A549 (cell line): ENCODE data around the gene KCNMA1. TPM values are rescaled to one million over a fixed set of nuclear protein-coding genes. Genes with fewer than 3 reads are reported as not detected.

Source experiments
- ATAC-seq, 2 experiments: fragments of 200-7000 bp in 1 of 2; fragments of >200 bp in 1 of 2; cut with Nextera tagmentation in 1 of 2; cut with Tn5 transposase in 1 of 2; 3 replicates each; pipeline versions ENCODE4 v1.8.0 to v1.9.1; 2018 to 2020; ENCODE audit warnings: mild to moderate bottlenecking in 1 of 2, moderate library complexity in 1 of 2
- CTCF ChIA-PET: fragments of 300-600 bp; sonication (Branson Sonifier 250); formaldehyde crosslinking; extraction: SDS; loops from one replicate; lab custom pipeline; 2021; ENCODE audit warnings: antibody characterized with exemption, inconsistent platforms; lab: Yijun Ruan, JAX
- POLR2A ChIA-PET: fragments of 350-600 bp; formaldehyde crosslinking; extraction: SDS; loops from one replicate; lab custom pipeline; 2021; ENCODE audit warnings: antibody characterized with exemption, inconsistent platforms; lab: Yijun Ruan, JAX
- DNase-seq, 2 experiments: peaks; one replicate each; pipeline versions ENCODE4 v3.0.0 to v3.0.0-alpha.2; 2011 to 2016; ENCODE audit warnings: low read depth in 1 of 2, low spot score in 1 of 2
- FAIRE-seq: peaks from 2 replicates; lab custom pipeline; 2011; peaks lifted over from hg19 to GRCh38; lab: Jason Lieb, UNC
- H3K27ac ChIP-seq, 2 experiments: fragments of >200 bp; sonication (Bioruptor Twin); formaldehyde crosslinking; 3 replicates each; pipeline ENCODE4 v1.5.1; 2016 to 2017
- H3K4me1 ChIP-seq: fragments of >200 bp; sonication (Bioruptor Twin); formaldehyde crosslinking; 3 replicates; pipeline ENCODE4 v1.6.1; 2016
- H3K4me2 ChIP-seq: fragments of >200 bp; sonication (Bioruptor Twin); formaldehyde crosslinking; 3 replicates; pipeline ENCODE4 v1.6.1; 2016
- H3K4me3 ChIP-seq: fragments of >200 bp; sonication (Bioruptor Twin); formaldehyde crosslinking; 3 replicates; pipeline ENCODE4 v1.5.1; 2016
- H3K9me3 ChIP-seq: fragments of >200 bp; sonication (Bioruptor Twin); formaldehyde crosslinking; 3 replicates; pipeline ENCODE4 v1.6.1; 2016
- CBX2 ChIP-seq: fragments of 200-600 bp; sonication (generic); IDR thresholded peaks from 2 replicates; pipeline ENCODE4 v1.6.1; 2016; ENCODE audit warnings: low read depth, mild to moderate bottlenecking, borderline replicate concordance
- EHMT2 ChIP-seq: fragments of 200-600 bp; sonication (generic); IDR thresholded peaks from 2 replicates; pipeline ENCODE4 v1.6.1; 2016; ENCODE audit warnings: antibody characterized with exemption, low read depth, mild to moderate bottlenecking, moderate library complexity
- EP300 ChIP-seq, 2 experiments: fragments of >200 bp; sonication (Bioruptor Twin); formaldehyde crosslinking; IDR thresholded peaks; 2 replicates in 1 of 2; 3 replicates in 1 of 2; pipeline ENCODE4 v1.6.1; 2016 to 2017
- FOSL2 ChIP-seq, 2 experiments: fragments of 450-650 bp in 1 of 2; fragments of >200 bp in 1 of 2; sonication (Bioruptor Twin) in 1 of 2; formaldehyde crosslinking; IDR thresholded peaks; 2 replicates each; pipeline versions ENCODE4 v1.5.0 to v1.6.1; 2016 to 2020; ENCODE audit warnings: mild to moderate bottlenecking in 1 of 2, moderate library complexity in 1 of 2
- HDAC2 ChIP-seq: fragments of 200-600 bp; sonication (generic); IDR thresholded peaks from 2 replicates; pipeline ENCODE4 v1.6.1; 2016
- HEYL ChIP-seq: fragments of 250-450 bp; sonication (Bioruptor Pico); IDR thresholded peaks from 2 replicates; pipeline ENCODE4 v1.8.0; 2021; ENCODE audit warnings: mild to moderate bottlenecking, moderate library complexity
- JUN ChIP-seq, 2 experiments: fragments of >200 bp; sonication (Bioruptor Twin); formaldehyde crosslinking; IDR thresholded peaks; 2 replicates in 1 of 2; 3 replicates in 1 of 2; pipeline ENCODE4 v1.6.1; 2016 to 2017
- JUNB ChIP-seq: fragments of >200 bp; sonication (Bioruptor Twin); formaldehyde crosslinking; IDR thresholded peaks from 2 replicates; pipeline ENCODE4 v1.6.1; 2016
- MAFK ChIP-seq: fragments of 450-650 bp; IDR thresholded peaks from 2 replicates; pipeline ENCODE4 v1.6.1; 2014; ENCODE audit not compliant: partially characterized antibody
- MAZ ChIP-seq: fragments of 150-350 bp; IDR thresholded peaks from 2 replicates; pipeline ENCODE4 v1.6.1; 2014; ENCODE audit warnings: antibody characterized with exemption, low read depth, low read length, borderline replicate concordance
- NR3C1 ChIP-seq: fragments of >200 bp; sonication (Bioruptor Twin); formaldehyde crosslinking; IDR thresholded peaks from 3 replicates; pipeline ENCODE4 v1.6.1; 2017
- POLR2AphosphoS2 ChIP-seq: conservative IDR thresholded peaks from 2 replicates; pipeline ENCODE4 v1.6.1; 2012; ENCODE audit warnings: low read length, improper control_type of control experiment, inconsistent platforms
- RCOR1 ChIP-seq: fragments of 150-350 bp; IDR thresholded peaks from 2 replicates; pipeline ENCODE4 v1.6.1; 2014; ENCODE audit warnings: antibody characterized with exemption, low read length, low read depth
- RFX5 ChIP-seq: fragments of 450-650 bp; IDR thresholded peaks from 2 replicates; pipeline ENCODE4 v1.7.1; 2014; ENCODE audit warnings: antibody characterized with exemption, mild to moderate bottlenecking, moderate library complexity
- SREBF2 ChIP-seq: fragments of 450-650 bp; IDR thresholded peaks from 2 replicates; pipeline ENCODE4 v1.6.1; 2014; ENCODE audit warnings: mild to moderate bottlenecking, moderate library complexity
- TP53 ChIP-seq: fragments of 250-450 bp; sonication (Bioruptor Pico); IDR thresholded peaks from 2 replicates; pipeline ENCODE4 v1.5.0; 2021; ENCODE audit warnings: mild to moderate bottlenecking, moderate library complexity
- WGBS: methylation state at CpG from one replicate; pipeline ENCODE4 v1.1.6; 2017; ENCODE audit errors: missing lambda C conversion rate; 5-methylcytosine and 5-hydroxymethylcytosine counted together
- polyA plus RNA-seq, 4 experiments: library from polyadenylated mRNA; depleted of rRNA in 3 of 4; stranded (reverse); fragments of >200 nt; fragmentation: RNase III in 1 of 4; extraction: RNeasy Plus Mini Kit Qiagen cat#74134 plus additional on column Dnase treatment in 1 of 4; gene quantifications; 2 replicates in 3 of 4; 3 replicates in 1 of 4; pipeline ENCODE4 v1.2.3, GENCODE V29; 2011 to 2017
- TF ChIP-seq, protein P1 (sequence below): IDR thresholded peaks from 2 replicates; pipeline ENCODE4 v1.6.1; 2012
- TF ChIP-seq, protein P2 (sequence below): fragments of 200-600 bp; sonication (generic); IDR thresholded peaks from 2 replicates; pipeline ENCODE4 v1.6.1; 2016; ENCODE audit warnings: antibody characterized with exemption, mild to moderate bottlenecking, moderate library complexity
- TF ChIP-seq, protein P3 (sequence below): fragments of >200 bp; sonication (Bioruptor Twin); formaldehyde crosslinking; IDR thresholded peaks from 3 replicates; pipeline ENCODE4 v1.6.1; 2016
- TF ChIP-seq, protein P4 (sequence below): IDR thresholded peaks from 2 replicates; pipeline ENCODE4 v1.6.1; 2012
- TF ChIP-seq, protein P5 (sequence below): fragments of >200 bp; sonication (Bioruptor Twin); formaldehyde crosslinking; IDR thresholded peaks from 2 replicates; pipeline ENCODE4 v1.6.1; 2016

Gene KCNMA1
- polyA plus RNA-seq, 2 of the 4 experiments (the other 2 are of a cell fraction), result 14.9 to 30.6 TPM

DNA sequence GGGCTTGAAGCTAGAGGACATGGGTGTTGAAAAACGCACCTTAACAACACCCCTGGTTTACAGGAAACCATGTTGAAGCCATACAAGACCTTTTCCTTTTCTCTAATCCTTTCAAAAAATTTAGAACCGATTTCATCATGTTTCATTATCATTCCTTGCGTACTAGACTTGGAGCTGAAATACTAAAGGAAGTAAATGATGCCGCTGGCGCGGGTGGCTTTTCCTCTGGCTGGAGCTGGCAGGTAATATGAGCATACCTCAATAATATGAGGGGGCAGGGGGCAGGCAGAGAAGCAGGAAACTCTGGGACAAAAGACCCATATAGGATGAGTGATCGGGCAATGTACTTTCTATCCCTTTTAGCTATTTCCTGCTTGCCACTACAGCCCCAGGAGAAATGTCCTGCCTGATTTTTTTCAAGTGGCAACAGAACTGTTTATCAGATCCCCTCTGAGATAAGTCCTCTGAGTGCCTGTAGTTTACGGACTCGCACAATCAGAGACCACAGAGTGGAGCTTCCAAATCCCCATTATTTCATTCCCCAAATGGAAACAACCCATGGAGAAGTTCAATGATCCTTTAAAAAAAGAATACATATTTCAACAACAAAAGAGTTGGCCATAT lies 450.1 kb downstream of the KCNMA1 start:
- FAIRE-seq, result no peak
- CTCF ChIA-PET, result interaction anchor here (0.7 to 6.1 kb wide), 7 partner anchors 14 to 524 kb away, joined by 3 to 47 read pairs (median 5); no protein-coding TSS in a partner anchor
- WGBS, result 86% methylated on average over 9 of the region's 9 CpGs

DNA sequence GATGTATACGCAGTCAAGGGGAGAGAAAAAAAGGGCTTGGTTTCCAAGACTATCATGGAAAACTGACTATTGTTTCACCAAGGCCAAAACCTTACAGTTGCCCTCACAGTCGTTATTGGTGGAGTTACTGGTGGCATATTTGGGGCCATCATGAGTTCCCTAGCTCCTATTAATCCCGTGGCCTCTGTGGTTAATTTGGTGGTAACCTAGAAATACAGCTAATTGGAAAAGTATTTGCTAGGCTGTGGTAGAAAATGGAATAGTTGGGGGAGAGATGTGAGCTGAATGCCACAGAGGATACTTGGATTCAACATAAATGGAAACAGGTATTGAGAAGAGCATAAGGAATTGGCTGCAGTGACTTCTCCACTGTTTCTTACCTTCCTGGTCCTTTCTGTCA lies 450.7 kb downstream of the KCNMA1 start:
- TF ChIP-seq, protein P1, sequence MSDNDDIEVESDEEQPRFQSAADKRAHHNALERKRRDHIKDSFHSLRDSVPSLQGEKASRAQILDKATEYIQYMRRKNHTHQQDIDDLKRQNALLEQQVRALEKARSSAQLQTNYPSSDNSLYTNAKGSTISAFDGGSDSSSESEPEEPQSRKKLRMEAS, result no peak
- TF ChIP-seq EP300 (IDR thresholded peaks at IDR 0.05), result no peak
- no peak for TF ChIP-seq POLR2AphosphoS2
- no peak for TF ChIP-seq HEYL (CRISPR knock-in tag)
- TF ChIP-seq FOSL2 (IDR thresholded peaks at IDR 0.05), result no peak
- TF ChIP-seq FOSL2 (CRISPR knock-in tag; IDR thresholded peaks at IDR 0.05), result no peak
- TF ChIP-seq TP53 (CRISPR knock-in tag), result no peak
- TF ChIP-seq, protein P2, sequence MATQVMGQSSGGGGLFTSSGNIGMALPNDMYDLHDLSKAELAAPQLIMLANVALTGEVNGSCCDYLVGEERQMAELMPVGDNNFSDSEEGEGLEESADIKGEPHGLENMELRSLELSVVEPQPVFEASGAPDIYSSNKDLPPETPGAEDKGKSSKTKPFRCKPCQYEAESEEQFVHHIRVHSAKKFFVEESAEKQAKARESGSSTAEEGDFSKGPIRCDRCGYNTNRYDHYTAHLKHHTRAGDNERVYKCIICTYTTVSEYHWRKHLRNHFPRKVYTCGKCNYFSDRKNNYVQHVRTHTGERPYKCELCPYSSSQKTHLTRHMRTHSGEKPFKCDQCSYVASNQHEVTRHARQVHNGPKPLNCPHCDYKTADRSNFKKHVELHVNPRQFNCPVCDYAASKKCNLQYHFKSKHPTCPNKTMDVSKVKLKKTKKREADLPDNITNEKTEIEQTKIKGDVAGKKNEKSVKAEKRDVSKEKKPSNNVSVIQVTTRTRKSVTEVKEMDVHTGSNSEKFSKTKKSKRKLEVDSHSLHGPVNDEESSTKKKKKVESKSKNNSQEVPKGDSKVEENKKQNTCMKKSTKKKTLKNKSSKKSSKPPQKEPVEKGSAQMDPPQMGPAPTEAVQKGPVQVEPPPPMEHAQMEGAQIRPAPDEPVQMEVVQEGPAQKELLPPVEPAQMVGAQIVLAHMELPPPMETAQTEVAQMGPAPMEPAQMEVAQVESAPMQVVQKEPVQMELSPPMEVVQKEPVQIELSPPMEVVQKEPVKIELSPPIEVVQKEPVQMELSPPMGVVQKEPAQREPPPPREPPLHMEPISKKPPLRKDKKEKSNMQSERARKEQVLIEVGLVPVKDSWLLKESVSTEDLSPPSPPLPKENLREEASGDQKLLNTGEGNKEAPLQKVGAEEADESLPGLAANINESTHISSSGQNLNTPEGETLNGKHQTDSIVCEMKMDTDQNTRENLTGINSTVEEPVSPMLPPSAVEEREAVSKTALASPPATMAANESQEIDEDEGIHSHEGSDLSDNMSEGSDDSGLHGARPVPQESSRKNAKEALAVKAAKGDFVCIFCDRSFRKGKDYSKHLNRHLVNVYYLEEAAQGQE, result no peak
- TF ChIP-seq RFX5, result no peak
- no peak for FAIRE-seq
- H3K4me2 ChIP-seq, result no peak overlapping the region
- 69% methylated on average over 3 of the region's 3 CpGs for WGBS
- no peak for DNase-seq
- no peak overlapping the region for H3K27ac ChIP-seq
- H3K9me3 ChIP-seq, result no peaks in the 10 kb centered on the region
- no peaks in the 10 kb centered on the region for H3K4me1 ChIP-seq
- ChIA-PET POLR2A (no interaction called here), CTCF (interaction anchor here (1.3 to 6.1 kb wide), 6 partner anchors 13 to 524 kb away, joined by 3 to 47 read pairs (median 6); no protein-coding TSS in a partner anchor)
- no peak for ATAC-seq
- no peak overlapping the region for H3K4me3 ChIP-seq

More for the DNA sequence above, 450.1 kb downstream of the KCNMA1 start:
- TF ChIP-seq CBX2, result no peak
- TF ChIP-seq SREBF2, result no peak
- TF ChIP-seq, protein P3, sequence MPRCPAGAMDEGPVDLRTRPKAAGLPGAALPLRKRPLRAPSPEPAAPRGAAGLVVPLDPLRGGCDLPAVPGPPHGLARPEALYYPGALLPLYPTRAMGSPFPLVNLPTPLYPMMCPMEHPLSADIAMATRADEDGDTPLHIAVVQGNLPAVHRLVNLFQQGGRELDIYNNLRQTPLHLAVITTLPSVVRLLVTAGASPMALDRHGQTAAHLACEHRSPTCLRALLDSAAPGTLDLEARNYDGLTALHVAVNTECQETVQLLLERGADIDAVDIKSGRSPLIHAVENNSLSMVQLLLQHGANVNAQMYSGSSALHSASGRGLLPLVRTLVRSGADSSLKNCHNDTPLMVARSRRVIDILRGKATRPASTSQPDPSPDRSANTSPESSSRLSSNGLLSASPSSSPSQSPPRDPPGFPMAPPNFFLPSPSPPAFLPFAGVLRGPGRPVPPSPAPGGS, result no peak
- TF ChIP-seq NR3C1, result no peak
- no peak for TF ChIP-seq JUN (IDR thresholded peaks at IDR 0.05)
- no peak for TF ChIP-seq JUNB
- no peak for TF ChIP-seq RCOR1
- no peak overlapping the region for H3K27ac ChIP-seq
- POLR2A ChIA-PET, result interaction anchor here (0.7 kb wide), 1 partner anchor 9 kb away, joined by 6 read pairs; no protein-coding TSS in a partner anchor
- H3K4me3 ChIP-seq, result no peak overlapping the region
- no peaks in the 10 kb centered on the region for H3K9me3 ChIP-seq
- ATAC-seq, result no peak
- H3K4me2 ChIP-seq, result no peak overlapping the region
- peaks cover 3% of the 10 kb centered on the region; the same call in 1 of the 3 replicates for H3K4me1 ChIP-seq
- no peak for DNase-seq

DNA sequence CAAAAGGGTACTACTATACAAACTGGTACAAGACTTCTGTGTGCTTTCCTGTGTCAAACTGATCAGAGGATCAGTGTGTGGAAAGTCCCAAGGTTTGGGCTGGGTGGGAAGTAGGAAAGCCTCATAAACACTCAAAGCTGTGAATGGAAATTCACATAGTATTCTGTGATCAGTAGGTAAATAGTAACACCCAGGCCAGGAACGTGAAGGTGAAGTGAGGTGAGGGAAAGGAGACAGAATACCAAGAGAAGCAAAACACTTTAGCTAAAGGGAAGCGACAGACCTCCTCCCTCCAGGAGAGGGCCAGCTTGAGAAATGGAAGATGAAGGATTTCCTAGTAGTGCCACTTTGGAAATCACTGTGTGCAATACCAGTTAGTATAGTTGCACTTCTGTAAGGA lies 451.9 kb downstream of the KCNMA1 start:
- CTCF ChIA-PET, result interaction anchor here (0.7 to 6.1 kb wide), 3 partner anchors 12 to 1800 kb away, joined by 3 to 47 read pairs (median 4); partner anchors contain the start of gene KCNMA1
- no peak for FAIRE-seq

More for the DNA sequence above, 451.9 kb downstream of the KCNMA1 start:
- WGBS, result 58% methylated on average over 2 of the region's 2 CpGs
- Histone ChIP-seq H3K4me3 (no peak overlapping the region), H3K4me1 (no peaks in the 10 kb centered on the region), H3K4me2 (no peak overlapping the region), H3K9me3 (no peaks in the 10 kb centered on the region), H3K27ac (no peak overlapping the region)
- peak in 1 of 2 experiments; percentile 25; a peak in 1 of 6 replicates for ATAC-seq
- DNase-seq, result no peak
- POLR2A ChIA-PET, result no interaction called here
- TF ChIP-seq, protein P3, result no peak
- TF ChIP-seq, protein P4, sequence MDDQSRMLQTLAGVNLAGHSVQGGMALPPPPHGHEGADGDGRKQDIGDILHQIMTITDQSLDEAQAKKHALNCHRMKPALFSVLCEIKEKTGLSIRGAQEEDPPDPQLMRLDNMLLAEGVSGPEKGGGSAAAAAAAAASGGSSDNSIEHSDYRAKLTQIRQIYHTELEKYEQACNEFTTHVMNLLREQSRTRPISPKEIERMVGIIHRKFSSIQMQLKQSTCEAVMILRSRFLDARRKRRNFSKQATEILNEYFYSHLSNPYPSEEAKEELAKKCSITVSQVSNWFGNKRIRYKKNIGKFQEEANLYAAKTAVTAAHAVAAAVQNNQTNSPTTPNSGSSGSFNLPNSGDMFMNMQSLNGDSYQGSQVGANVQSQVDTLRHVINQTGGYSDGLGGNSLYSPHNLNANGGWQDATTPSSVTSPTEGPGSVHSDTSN, result no peak
- no peak for TF ChIP-seq MAFK
- no peak for TF ChIP-seq JUNB
- TF ChIP-seq, protein P2, result no peak
- no peak for TF ChIP-seq EP300 (IDR thresholded peaks at IDR 0.05)
- TF ChIP-seq HDAC2, result no peak
- TF ChIP-seq, protein P5, sequence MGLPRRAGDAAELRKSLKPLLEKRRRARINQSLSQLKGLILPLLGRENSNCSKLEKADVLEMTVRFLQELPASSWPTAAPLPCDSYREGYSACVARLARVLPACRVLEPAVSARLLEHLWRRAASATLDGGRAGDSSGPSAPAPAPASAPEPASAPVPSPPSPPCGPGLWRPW, result no peak
- no peak for TF ChIP-seq MAZ
- no peak for TF ChIP-seq EHMT2
